Epithelial cell of esophagus (primary cell): Measurements from ENCODE around the gene SCAMP2.

Source experiments
- DNase-seq: peaks from one replicate; pipeline ENCODE4 v3.0.0; 2010; ENCODE audit warnings: low read depth
- H3K4me3 ChIP-seq: 2 replicates; pipeline ENCODE4 v1.5.1; 2011; ENCODE audit warnings: mild to moderate bottlenecking, low read length, control low read depth
- CTCF ChIP-seq: IDR thresholded peaks from 2 replicates; pipeline ENCODE4 v1.5.1; 2011; ENCODE audit warnings: low read depth, mild to moderate bottlenecking, low read length, control low read depth, inconsistent platforms; ENCODE audit not compliant: insufficient read depth; ENCODE audit errors: missing control alignments

Gene SCAMP2

GRCh38 chr15:74869372-74869725, 3.8 kb downstream of the SCAMP2 start:
- no peak for TF ChIP-seq CTCF
- no peak overlapping the region for H3K4me3 ChIP-seq
- DNase-seq = no peak

GRCh38 chr15:74868059-74868458, 5.1 kb downstream of the SCAMP2 start:
- no peak for TF ChIP-seq CTCF
- peak; percentile 41 for DNase-seq
- no peak overlapping the region for H3K4me3 ChIP-seq

GRCh38 chr15:74867466-74868038, 5.6 kb downstream of the SCAMP2 start:
- no peak for DNase-seq
- no peak overlapping the region for H3K4me3 ChIP-seq
- TF ChIP-seq CTCF = no peak

- DNase-seq = peak; percentile 95
- no peak overlapping the region for H3K4me3 ChIP-seq
- TF ChIP-seq CTCF = no peak
Measured at GRCh38 chr15:74866090-74866489, 7.1 kb downstream of the SCAMP2 start.

GRCh38 chr15:74865316-74865715, 7.8 kb downstream of the SCAMP2 start:
- TF ChIP-seq CTCF = no peak
- H3K4me3 ChIP-seq = no peak overlapping the region
- peak; percentile 74 for DNase-seq

GRCh38 chr15:74864296-74864695, 8.9 kb downstream of the SCAMP2 start:
- no peak overlapping the region for H3K4me3 ChIP-seq
- no peak for DNase-seq
- TF ChIP-seq CTCF = no peak
